ENCODE data around the gene TMEM205.

Gene TMEM205

DNA sequence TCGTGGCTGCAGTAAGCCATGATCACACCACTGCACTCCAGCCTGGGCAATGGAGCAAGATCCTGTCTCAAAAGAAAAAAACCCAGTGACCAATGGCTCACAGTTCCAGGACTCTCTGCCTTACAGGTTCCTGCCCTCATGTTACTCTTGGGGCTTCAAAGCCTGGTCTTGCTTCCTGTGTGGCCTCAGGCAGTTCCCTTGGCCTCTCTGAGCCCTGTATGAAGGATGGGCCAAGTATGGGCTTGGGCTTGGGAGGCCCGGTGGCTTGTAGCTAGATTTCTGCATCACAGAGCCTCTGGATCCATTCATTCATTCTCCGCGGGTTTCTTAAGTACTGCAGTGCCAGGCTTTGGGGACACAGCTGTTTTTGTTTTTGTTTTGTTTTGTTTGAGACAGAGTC is 50.9 kb downstream of the TMEM205 start:
- no peak overlapping the region for H3K9ac ChIP-seq (ENCODE audit: low read length)
- no peak overlapping the region for H2BK15ac ChIP-seq (replicated peaks; ENCODE audit: low read depth)
- no peak overlapping the region for H3K4me2 ChIP-seq (ENCODE audit: low read length)
- WGBS (ENCODE audit: extremely low coverage, insufficient coverage, low lambda C conversion rate): no CpG with 5 or more reads among the region's 4 CpGs
- H4K5ac ChIP-seq (ENCODE audit: low read length): no peak overlapping the region
- H3K79me2 ChIP-seq (ENCODE audit: control insufficient read depth, insufficient read depth, low read length): no peaks in the 10 kb centered on the region
- H4K8ac ChIP-seq (ENCODE audit: low read depth, low read length): no peak overlapping the region
- no peak overlapping the region for H2AK5ac ChIP-seq (ENCODE audit: low read length)
- H3K56ac ChIP-seq (ENCODE audit: low read length): no peak overlapping the region
- H2BK5ac ChIP-seq (ENCODE audit: low read length): no peak overlapping the region
- H3K4me3 ChIP-seq (ENCODE audit: low read length): no peak overlapping the region
- H2BK120ac ChIP-seq (ENCODE audit: low read depth, low read length): no peak overlapping the region
- H3K27me3 ChIP-seq (ENCODE audit: insufficient read depth, low read length, poor library complexity): no peaks in the 10 kb centered on the region
- H3K18ac ChIP-seq (ENCODE audit: low read length): no peak overlapping the region
- no peak overlapping the region for H3K27ac ChIP-seq (ENCODE audit: low read depth, low read length)
- no peak overlapping the region for H3K4ac ChIP-seq (ENCODE audit: low read depth, low read length)
- H3K23ac ChIP-seq (ENCODE audit: low read length): no peak overlapping the region
- H3K4me1 ChIP-seq (ENCODE audit: control insufficient read depth, low read depth, low read length): peaks cover 2% of the 10 kb centered on the region
- H3K79me1 ChIP-seq (ENCODE audit: low read length): no peaks in the 10 kb centered on the region
- no peak for DNase-seq
- H3K36me3 ChIP-seq (ENCODE audit: control insufficient read depth, insufficient read depth, low read length): no peaks in the 10 kb centered on the region

DNA sequence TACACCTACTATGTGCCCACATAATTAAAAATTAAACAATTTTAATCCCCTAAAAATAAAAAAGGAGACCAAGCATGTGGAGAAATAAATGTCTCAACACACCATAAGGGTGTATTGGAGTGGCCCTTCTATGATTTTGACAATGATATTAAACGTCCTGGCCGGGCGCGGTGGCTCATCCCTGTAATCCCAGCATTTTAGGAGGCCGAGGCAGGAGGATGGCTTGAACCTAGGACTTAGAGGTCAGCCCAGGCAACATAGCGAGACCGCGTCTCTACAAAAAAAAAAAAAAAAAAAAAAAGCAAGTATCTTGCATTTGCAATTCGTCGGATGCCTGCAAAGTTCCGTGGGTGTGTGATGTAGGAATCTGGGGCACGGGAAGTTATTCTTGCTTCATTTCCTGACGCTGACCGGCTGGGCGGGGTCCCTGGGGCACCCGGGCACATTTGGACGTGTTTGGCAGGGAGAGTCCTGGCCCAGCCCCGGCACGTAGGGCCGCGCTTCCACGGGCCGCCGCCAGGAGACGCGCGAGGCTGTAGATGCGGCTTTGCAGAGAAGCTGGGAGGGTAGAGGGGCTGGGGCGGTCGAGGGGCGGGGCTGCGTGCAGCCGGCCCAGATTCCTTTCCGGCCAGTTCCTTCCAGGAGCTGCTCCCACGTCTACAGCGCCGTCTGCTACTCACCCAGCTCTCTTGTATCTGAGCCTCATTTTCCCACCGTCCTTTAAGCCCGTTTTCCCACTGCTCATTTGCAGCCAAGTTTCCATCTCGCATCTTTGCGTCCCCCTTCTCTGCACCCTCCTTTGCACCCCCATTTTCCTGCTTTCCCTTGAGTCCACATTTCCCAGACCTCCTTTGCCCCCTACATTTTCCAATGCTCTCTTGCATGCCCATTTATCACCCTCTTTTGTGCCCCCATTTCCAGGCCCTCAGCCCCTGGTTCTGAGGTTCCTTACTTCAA is 52.4 kb downstream of the TMEM205 start:
- peak overlapping the region; percentile 98 for H4K5ac ChIP-seq (ENCODE audit: low read length)
- no peak overlapping the region for H4K8ac ChIP-seq (ENCODE audit: low read depth, low read length)
- no peaks in the 10 kb centered on the region for H3K36me3 ChIP-seq (ENCODE audit: control insufficient read depth, insufficient read depth, low read length)
- no CpG with 5 or more reads among the region's 41 CpGs for WGBS (ENCODE audit: extremely low coverage, insufficient coverage, low lambda C conversion rate)
- H3K4me1 ChIP-seq (ENCODE audit: control insufficient read depth, low read depth, low read length): peaks cover 2% of the 10 kb centered on the region
- no peaks in the 10 kb centered on the region for H3K79me2 ChIP-seq (ENCODE audit: control insufficient read depth, insufficient read depth, low read length)
- H3K18ac ChIP-seq (ENCODE audit: low read length): no peak overlapping the region
- no peak overlapping the region for H2BK120ac ChIP-seq (ENCODE audit: low read depth, low read length)
- no peak overlapping the region for H3K23ac ChIP-seq (ENCODE audit: low read length)
- DNase-seq: peak; percentile 95
- H3K56ac ChIP-seq (ENCODE audit: low read length): peak overlapping the region; percentile 96
- peak overlapping the region; percentile 67 for H2BK5ac ChIP-seq (ENCODE audit: low read length)
- H3K4ac ChIP-seq (ENCODE audit: low read depth, low read length): no peak overlapping the region
- H3K27me3 ChIP-seq (ENCODE audit: insufficient read depth, low read length, poor library complexity): no peaks in the 10 kb centered on the region
- peak overlapping the region; percentile 94 for H3K4me2 ChIP-seq (ENCODE audit: low read length)
- no peak overlapping the region for H2BK15ac ChIP-seq (replicated peaks; ENCODE audit: low read depth)
- H3K4me3 ChIP-seq (ENCODE audit: low read length): no peak overlapping the region
- no peaks in the 10 kb centered on the region for H3K79me1 ChIP-seq (ENCODE audit: low read length)
- H3K27ac ChIP-seq (ENCODE audit: low read depth, low read length): no peak overlapping the region
- H2AK5ac ChIP-seq (ENCODE audit: low read length): no peak overlapping the region
- H3K9ac ChIP-seq (ENCODE audit: low read length): peak overlapping the region; percentile 88
